K562 (cell line): Measurements from ENCODE around the gene EHBP1L1. TPM values are rescaled to one million over a fixed set of nuclear protein-coding genes. Genes with fewer than 3 reads are reported as not detected.

ENCODE experiments used
- ARID1B ChIP-seq: fragments of 450-650 bp; IDR thresholded peaks from 2 replicates; pipeline ENCODE4 v1.6.1; 2016; ENCODE audit warnings: antibody characterized with exemption, mild to moderate bottlenecking, inconsistent platforms
- BRD9 ChIP-seq: fragments of 450-650 bp; IDR thresholded peaks from 2 replicates; pipeline ENCODE4 v1.6.1; 2018; ENCODE audit warnings: low read depth; ENCODE audit not compliant: partially characterized antibody
- C11orf30 ChIP-seq: fragments of 450-650 bp; IDR thresholded peaks from 2 replicates; pipeline ENCODE4 v1.6.1; 2016; ENCODE audit warnings: low read depth, mild to moderate bottlenecking
- CUX1 ChIP-seq: fragments of 200-800 bp; sonication (Bioruptor generic); IDR thresholded peaks from 2 replicates; pipeline ENCODE4 v1.6.1; 2016; ENCODE audit warnings: missing genetic modification characterization, missing compliant biosample characterization
- GABPB2 ChIP-seq: fragments of 250-450 bp; sonication (Bioruptor Pico); conservative IDR thresholded peaks from 2 replicates; pipeline ENCODE4 v1.5.1; 2021; ENCODE audit warnings: mild to moderate bottlenecking
- GTF3C2 ChIP-seq: IDR thresholded peaks from 3 replicates; pipeline ENCODE4 v1.6.1; 2011; ENCODE audit warnings: borderline replicate concordance, mild to moderate bottlenecking, moderate library complexity; ENCODE audit not compliant: insufficient read length; ENCODE audit errors: extremely low read depth
- HMG20B ChIP-seq: fragments of 250-450 bp; sonication (Bioruptor Pico); IDR thresholded peaks from 2 replicates; pipeline ENCODE4 v1.5.0; 2021; ENCODE audit warnings: mild to moderate bottlenecking
- JUND ChIP-seq, 2 experiments: IDR thresholded peaks; 2 replicates in 1 of 2; 3 replicates in 1 of 2; pipeline ENCODE4 v1.6.1; 2011; ENCODE audit warnings: borderline replicate concordance in 2 of 2, low read depth in 2 of 2, low read length in 2 of 2, improper control_type of control experiment in 1 of 2, missing biosample characterization in 1 of 2, missing genetic modification characterization in 1 of 2, missing genetic modification reagents in 1 of 2
- NFXL1 ChIP-seq: fragments of 450-650 bp; formaldehyde crosslinking; IDR thresholded peaks from 2 replicates; pipeline ENCODE4 v1.4.0; 2021; ENCODE audit warnings: mild to moderate bottlenecking
- RBM22 ChIP-seq: fragments of 200-400 bp; formaldehyde crosslinking; IDR thresholded peaks from 2 replicates; pipeline ENCODE4 v1.6.1; 2018; ENCODE audit warnings: low read length, low read depth; ENCODE audit not compliant: poor library complexity, severe bottlenecking
- SRF ChIP-seq, 2 experiments: fragments of 250-450, 450-650 bp in 1 of 2; sonication (Bioruptor Pico) in 1 of 2; sonication (generic) in 1 of 2; formaldehyde crosslinking; IDR thresholded peaks; 2 replicates each; pipeline versions ENCODE4 v1.5.0 to v1.5.1; 2020 to 2022; ENCODE audit warnings: mild to moderate bottlenecking in 1 of 2, missing genetic modification reagents in 1 of 2
- SRSF1 ChIP-seq: fragments of 200-400 bp; formaldehyde crosslinking; IDR thresholded peaks from 2 replicates; pipeline ENCODE4 v1.6.1; 2017; ENCODE audit warnings: mild to moderate bottlenecking, low read depth, low read length, moderate library complexity
- STAT5B ChIP-seq: fragments of 250-450 bp; sonication (Bioruptor Pico); IDR thresholded peaks from 2 replicates; pipeline ENCODE4 v1.8.0; 2021; ENCODE audit warnings: mild to moderate bottlenecking, inconsistent platforms
- TRIM25 ChIP-seq: fragments of 450-650 bp; IDR thresholded peaks from 2 replicates; pipeline ENCODE4 v1.7.0; 2016; ENCODE audit warnings: borderline replicate concordance
- ZFX ChIP-seq: sonication (generic); formaldehyde crosslinking; IDR thresholded peaks from 2 replicates; pipeline ENCODE4 v1.8.0; 2022; ENCODE audit warnings: mild to moderate bottlenecking, missing genetic modification reagents, moderate library complexity
- ZNF121 ChIP-seq: sonication (generic); formaldehyde crosslinking; conservative IDR thresholded peaks from 2 replicates; pipeline ENCODE4 v1.8.0; 2022; ENCODE audit warnings: missing genetic modification reagents
- polyA plus RNA-seq, 8 experiments: library from polyadenylated mRNA; depleted of rRNA in 4 of 8; stranded (reverse) in 5 of 8; unstranded in 3 of 8; fragments of >200 nt; fragmentation: Nextera tagmentation in 2 of 8; fragmentation: Illumina TruSeq in 1 of 8; extraction: Ambion mirVana in 2 of 8; extraction: Trizol in 1 of 8; gene quantifications; 2 replicates each; pipeline versions ENCODE4 v1.2.1 to v1.2.3, GENCODE V29; 2011 to 2014; ENCODE audit warnings: inconsistent platforms in 1 of 8, missing spikeins in 1 of 8
- total RNA-seq, 7 experiments: library from RNA; depleted of rRNA in 6 of 7; stranded (reverse); fragments of >200 nt in 6 of 7; fragmentation: Illumina TruSeq in 2 of 7; extraction: Trizol in 2 of 7; gene quantifications; 2 replicates each; pipeline versions ENCODE4 v1.2.1 to v1.2.3, GENCODE V29; 2011 to 2021; ENCODE audit warnings: low replicate concordance in 1 of 7

Gene EHBP1L1
- total and polyA plus RNA-seq, 9 of the 15 experiments (the other 6 are each of a cell fraction or from before 2014, with no cell fraction given): 0.03 to 87.1 (median 26.3) TPM

- TF ChIP-seq CUX1 (CRISPR knock-in tag) (no peak), ZNF121 (CRISPR knock-in tag) (no peak), STAT5B (CRISPR knock-in tag) (no peak), C11orf30 (peak; percentile 100), JUND (IDR thresholded peaks at IDR 0.05; ENCODE audit: borderline replicate concordance, low read depth, low read length) (peak; percentile 60; the same call in 1 of the 2 replicates), JUND (tag; IDR thresholded peaks at IDR 0.05; ENCODE audit: borderline replicate concordance, low read depth, low read length) (no peak; the same call in 2 of the 3 replicates), ZFX (CRISPR knock-in tag) (peak; percentile 84), SRSF1 (no peak), BRD9 (no peak), TRIM25 (no peak), GABPB2 (CRISPR knock-in tag) (no peak), HMG20B (CRISPR knock-in tag) (no peak), ARID1B (0 out of 2 replicates have a peak, but pooled peaks have one; percentile 35), NFXL1 (no peak), SRF (CRISPR knock-in tag; IDR thresholded peaks at IDR 0.05) (peak in 1 of 2 experiments; percentile 5; a peak in 2 of 4 replicates), GTF3C2 (no peak), RBM22 (no peak)
Observed at GRCh38 chr11:65569973-65570918, 5.6 kb upstream of the EHBP1L1 start, which contains the start of gene ZNRD2 (continued).
